ENCODE data around the gene RNF31. TPM values are rescaled to one million over a fixed set of nuclear protein-coding genes. Genes with fewer than 3 reads are reported as not detected.

Gene RNF31
- total and polyA plus RNA-seq, 2 of the 13 experiments (the other 11 are each of a cell fraction or from before 2014, with no cell fraction given), result 48.2 to 86.8 TPM

GRCh38 chr14:24195186-24196070 lies 48.1 kb downstream of the RNF31 start, which contains the start of gene TM9SF1 (continued):
- peak; percentile 100 for TF ChIP-seq ZNF407 (CRISPR knock-in tag; IDR thresholded peaks at IDR 0.05; ENCODE audit: not compliant biosample characterization)
- peak; percentile 31; the same call in 1 of the 2 replicates for TF ChIP-seq HMG20B (CRISPR knock-in tag; conservative IDR thresholded peaks at IDR 0.05)
- TF ChIP-seq NR3C1 (CRISPR knock-in tag; IDR thresholded peaks at IDR 0.05), result peak; percentile 92; the same call in 1 of the 2 replicates
- TF ChIP-seq THRA (CRISPR knock-in tag; IDR thresholded peaks at IDR 0.05; ENCODE audit: borderline replicate concordance), result peak; percentile 93
- TF ChIP-seq SP2 (CRISPR knock-in tag; IDR thresholded peaks at IDR 0.05), result peak; percentile 69; the same call in 1 of the 2 replicates
- TF ChIP-seq ZFP1 (CRISPR knock-in tag; IDR thresholded peaks at IDR 0.05), result peak; percentile 82; the same call in 1 of the 2 replicates
- TF ChIP-seq FOXP4 (CRISPR knock-in tag; IDR thresholded peaks at IDR 0.05), result peak; percentile 61
- peak; percentile 97 for TF ChIP-seq SRSF1 (optimal IDR thresholded peaks at IDR 0.05; ENCODE audit: low read depth, low read length)
- TF ChIP-seq ZMYM2 (CRISPR knock-in tag; IDR thresholded peaks at IDR 0.05), result peak; percentile 93
- TF ChIP-seq REPIN1 (CRISPR knock-in tag; IDR thresholded peaks at IDR 0.05; ENCODE audit: borderline replicate concordance, low read depth), result peak; percentile 99
- peak; percentile 93 for TF ChIP-seq GATAD2A (CRISPR knock-in tag; IDR thresholded peaks at IDR 0.05)
- peak; percentile 89; the same call in 1 of the 2 replicates for TF ChIP-seq ZFP36L2 (CRISPR knock-in tag; IDR thresholded peaks at IDR 0.05)
- peak; percentile 90; the same call in 1 of the 2 replicates for TF ChIP-seq DR1 (CRISPR knock-in tag; IDR thresholded peaks at IDR 0.05)
- peak; percentile 94; the same call in 1 of the 2 replicates for TF ChIP-seq SNAI1 (CRISPR knock-in tag; IDR thresholded peaks at IDR 0.05; ENCODE audit: borderline replicate concordance)
- peak; percentile 97 for TF ChIP-seq ZNF18 (CRISPR knock-in tag; IDR thresholded peaks at IDR 0.05; ENCODE audit: insufficient replicate concordance)

Measured in HepG2 (cell line).